ENCODE data around the gene MED10. TPM values are rescaled to one million over a fixed set of nuclear protein-coding genes. Genes with fewer than 3 reads are reported as not detected.

MED10 gene
- total and polyA plus RNA-seq, 2 donors (not counting 1 experiment from before 2014, with no cell fraction given) = 49.9 to 50.9 TPM

GRCh38 chr5:6395621-6396020 is 17.3 kb upstream of the MED10 start:
- no peak overlapping the region for H3K4me3 ChIP-seq (ENCODE audit: control extremely low read depth in 1 of 5, extremely low read depth in 1 of 5, insufficient read depth in 1 of 5, low read depth in 2 of 5, low read length in 4 of 5)
- ChIA-PET CTCF (no interaction called here), POLR2A (no interaction called here)
- no peak overlapping the region for H3K27ac Mint-ChIP-seq
- H2AFZ ChIP-seq (ENCODE audit: insufficient read depth, low read depth, low read length, poor library complexity, severe bottlenecking) = no peak overlapping the region
- H3K9me3 ChIP-seq (ENCODE audit: control extremely low read depth in 1 of 3, control insufficient read depth in 2 of 3, insufficient read depth in 1 of 3, low read length in 2 of 3) = peaks cover 0 to 10% (median 1%) of the 10 kb centered on the region in 3 donors
- no peak overlapping the region for H3K9ac ChIP-seq (ENCODE audit: low read length)
- no peaks in the 10 kb centered on the region for H3K9me3 Mint-ChIP-seq (ENCODE audit: insufficient read depth)
- H3K4me1 Mint-ChIP-seq = peaks cover 6% of the 10 kb centered on the region
- H3K4me2 ChIP-seq (replicated peaks; ENCODE audit: low read depth, low read length, poor library complexity, severe bottlenecking) = no peak overlapping the region
- H3K27ac ChIP-seq (ENCODE audit: low read length in 2 of 2) = no peak overlapping the region
- intact Hi-C loops (cut with micrococcal nuclease) = no loop called here
- 100% methylated on average over 1 of the region's 3 CpGs for WGBS (ENCODE audit: insufficient coverage)
- H3K4me3 Mint-ChIP-seq = no peak overlapping the region
- H3K36me3 ChIP-seq (replicated peaks in 1 of 2; ENCODE audit: control extremely low read depth in 1 of 2, control insufficient read depth in 1 of 2, extremely low read depth in 1 of 2, insufficient read depth in 2 of 2, low read length in 1 of 2) = no peaks in the 10 kb centered on the region
- TF ChIP-seq CTCF (IDR thresholded peaks at IDR 0.05) (no peak), EZH2 (IDR thresholded peaks at IDR 0.05; ENCODE audit: borderline replicate concordance, insufficient read depth, low read depth, low read length, poor library complexity, severe bottlenecking) (no peak)
- H3K79me2 ChIP-seq (ENCODE audit: control insufficient read depth, insufficient read depth, low read length) = no peaks in the 10 kb centered on the region
- H3K4me1 ChIP-seq (ENCODE audit: control insufficient read depth in 2 of 2, insufficient read depth in 2 of 2, low read length in 2 of 2) = peaks cover 0 to 3% of the 10 kb centered on the region in 2 donors
- peaks cover 0 to 24% (median 0%) of the 10 kb centered on the region in 4 experiments for H3K27me3 ChIP-seq (replicated peaks in 1 of 4; ENCODE audit: control extremely low read depth in 1 of 4, control insufficient read depth in 3 of 4, insufficient read depth in 4 of 4, low read length in 3 of 4)
- no peak for ATAC-seq (ENCODE audit: low read depth)
- no peak for DNase-seq
- H4K20me1 ChIP-seq (ENCODE audit: control insufficient read depth, insufficient read depth, low read length, poor library complexity, severe bottlenecking) = no peaks in the 10 kb centered on the region
- H3K27me3 Mint-ChIP-seq = peaks cover 30% of the 10 kb centered on the region

- ChIA-PET CTCF (no interaction called here), POLR2A (no interaction called here)
- Mint-ChIP-seq H3K9me3 (ENCODE audit: insufficient read depth) (no peaks in the 10 kb centered on the region), H3K27ac (no peak overlapping the region), H3K27me3 (peaks cover 36% of the 10 kb centered on the region), H3K4me3 (no peak overlapping the region), H3K4me1 (peaks cover 6% of the 10 kb centered on the region)
- no peak for DNase-seq
- WGBS (ENCODE audit: insufficient coverage) = 83% methylated on average over 7 of the region's 7 CpGs
- Histone ChIP-seq H3K27ac (ENCODE audit: low read length in 2 of 2) (no peak overlapping the region), H2AFZ (ENCODE audit: insufficient read depth, low read depth, low read length, poor library complexity, severe bottlenecking) (no peak overlapping the region), H4K20me1 (ENCODE audit: control insufficient read depth, insufficient read depth, low read length, poor library complexity, severe bottlenecking) (no peaks in the 10 kb centered on the region), H3K4me3 (ENCODE audit: control extremely low read depth in 1 of 5, extremely low read depth in 1 of 5, insufficient read depth in 1 of 5, low read depth in 2 of 5, low read length in 4 of 5) (no peak overlapping the region), H3K4me2 (replicated peaks; ENCODE audit: low read depth, low read length, poor library complexity, severe bottlenecking) (no peak overlapping the region), H3K79me2 (ENCODE audit: control insufficient read depth, insufficient read depth, low read length) (no peaks in the 10 kb centered on the region), H3K9me3 (ENCODE audit: control extremely low read depth in 1 of 3, control insufficient read depth in 2 of 3, insufficient read depth in 1 of 3, low read length in 2 of 3) (peaks cover 0 to 10% (median 1%) of the 10 kb centered on the region in 3 donors), H3K4me1 (ENCODE audit: control insufficient read depth in 2 of 2, insufficient read depth in 2 of 2, low read length in 2 of 2) (peaks cover 0 to 3% of the 10 kb centered on the region in 2 donors), H3K9ac (ENCODE audit: low read length) (no peak overlapping the region), H3K36me3 (replicated peaks in 1 of 2; ENCODE audit: control extremely low read depth in 1 of 2, control insufficient read depth in 1 of 2, extremely low read depth in 1 of 2, insufficient read depth in 2 of 2, low read length in 1 of 2) (no peaks in the 10 kb centered on the region), H3K27me3 (replicated peaks in 1 of 4; ENCODE audit: control extremely low read depth in 1 of 4, control insufficient read depth in 3 of 4, insufficient read depth in 4 of 4, low read length in 3 of 4) (peaks cover 0 to 25% (median 1%) of the 10 kb centered on the region in 4 experiments)
- no peak for TF ChIP-seq EZH2 (IDR thresholded peaks at IDR 0.05; ENCODE audit: borderline replicate concordance, insufficient read depth, low read depth, low read length, poor library complexity, severe bottlenecking)
- TF ChIP-seq CTCF (IDR thresholded peaks at IDR 0.05) = no peak
- ATAC-seq (ENCODE audit: low read depth) = no peak
- intact Hi-C loops (cut with micrococcal nuclease) = no loop called here
These were observed 16.7 kb upstream of the MED10 start for GRCh38 chr5:6395102-6395445.
